ENCODE results near the gene SREK1. TPM values are rescaled to one million over a fixed set of nuclear protein-coding genes. Genes with fewer than 3 reads are reported as not detected.

The SREK1 gene
- total and polyA plus RNA-seq, 2 donors (not counting 3 experiments of a cell fraction or from before 2014, with no cell fraction given), result 27.4 to 78.6 TPM

GRCh38 chr5:66232706-66233445 lies 88.8 kb downstream of the SREK1 start:
- BruUV-seq (replicated peaks), result no TSS peak
- CTCF ChIA-PET, result no interaction called here
- POLR2A ChIA-PET, result no interaction called here

More at GRCh38 chr5:66232706-66233445, 88.8 kb downstream of the SREK1 start:
- no peaks in the 10 kb centered on the region for H3K36me3 ChIP-seq (ENCODE audit: control insufficient read depth in 2 of 2, extremely low read depth in 1 of 2, insufficient read depth in 2 of 2, low read length in 2 of 2)
- FAIRE-seq, result no peak
- H3K9me1 ChIP-seq (replicated peaks; ENCODE audit: control insufficient read depth, extremely low read depth, insufficient read depth, low read length), result no peaks in the 10 kb centered on the region
- no peak overlapping the region for H2AFZ ChIP-seq (ENCODE audit: low read depth, low read length)
- TF ChIP-seq MAX (IDR thresholded peaks at IDR 0.05; ENCODE audit: insufficient read depth, insufficient read length), result no peak
- TF ChIP-seq EZH2 (IDR thresholded peaks at IDR 0.05; ENCODE audit: borderline replicate concordance, low read depth, low read length, severe bottlenecking), result no peak
- no peak for TF ChIP-seq CTCF (IDR thresholded peaks at IDR 0.05; ENCODE audit: extremely low read depth in 1 of 2, insufficient read depth in 1 of 2, low read depth in 1 of 2, low read length in 2 of 2)
- no peak for TF ChIP-seq JUN (IDR thresholded peaks at IDR 0.05; ENCODE audit: borderline replicate concordance, insufficient read depth, insufficient read length, low read depth)
- TF ChIP-seq POLR2A (IDR thresholded peaks at IDR 0.05; ENCODE audit: low read depth, low read length), result no peak
- TF ChIP-seq FOS (IDR thresholded peaks at IDR 0.05; ENCODE audit: borderline replicate concordance, insufficient read depth, low read length), result no peak
- no peak for TF ChIP-seq MYC (IDR thresholded peaks at IDR 0.05; ENCODE audit: low read depth, low read length)
- no peak for TF ChIP-seq GATA2 (IDR thresholded peaks at IDR 0.05; ENCODE audit: insufficient read depth, insufficient read length, low read depth, low read length)
- no peak for TF ChIP-seq POLR2AphosphoS5 (IDR thresholded peaks at IDR 0.05; ENCODE audit: insufficient read depth, low read depth, low read length)
- H3K27ac ChIP-seq (ENCODE audit: insufficient read depth, low read depth, low read length), result no peak overlapping the region
- H3K79me2 ChIP-seq (ENCODE audit: control insufficient read depth, insufficient read depth, low read length), result no peaks in the 10 kb centered on the region
- no peak overlapping the region for H3K4me3 ChIP-seq (replicated peaks in 1 of 3; ENCODE audit: insufficient read depth in 1 of 3, low read depth in 1 of 3, low read length in 3 of 3)
- DNase-seq (ENCODE audit: low read depth, low spot score), result no peak
- H3K27me3 ChIP-seq (ENCODE audit: control insufficient read depth in 2 of 2, insufficient read depth in 2 of 2, low read length in 2 of 2), result peaks cover 0 to 3% of the 10 kb centered on the region in 2 experiments
- dilution Hi-C loops (cut with MboI; ENCODE audit: extremely low pct_ligation_motif_present, low sequenced_read_pairs), result no loop called here
- intact Hi-C loops (cut with micrococcal nuclease), result no loop called here
- no peaks in the 10 kb centered on the region for H4K20me1 ChIP-seq (replicated peaks; ENCODE audit: control insufficient read depth, extremely low read depth, insufficient read depth, low read length)
- H3K4me1 ChIP-seq (ENCODE audit: control insufficient read depth, extremely low read depth, insufficient read depth, low read length), result no peaks in the 10 kb centered on the region
- no peak overlapping the region for H3K4me2 ChIP-seq (ENCODE audit: insufficient read depth, low read length)
- H3K9me3 ChIP-seq (replicated peaks; ENCODE audit: control insufficient read depth, insufficient read depth, low read length), result no peaks in the 10 kb centered on the region
- no peak overlapping the region for H3K9ac ChIP-seq (replicated peaks; ENCODE audit: extremely low read depth, insufficient read depth, low read length)

Other genes starting within 250 kb of the SREK1 start
- 55.6 and 60.1 TPM in 2 replicates for gene ERBIN, start 217.7 kb upstream of the SREK1 start, total RNA-seq
- 6.7 and 8.1 TPM in 2 replicates for gene ERBIN, start 217.7 kb upstream of the SREK1 start, polyA plus RNA-seq